CMK (cell line): Measurements from ENCODE around the gene SNAP91.
"Not testable (repeated sequence)": the region's sequence is repeated elsewhere in the genome, so short reads cannot be mapped to it uniquely, and the experiment has no call there.

Experiments
- DNase-seq: peaks from one replicate; pipeline ENCODE4 v3.0.0-alpha.2; 2010; ENCODE audit warnings: low read depth

The SNAP91 gene

GRCh38 chr6:83615025-83615999, 93.6 kb downstream of the SNAP91 start:
- DNase-seq = no peak

GRCh38 chr6:83613378-83613777, 95.5 kb downstream of the SNAP91 start:
- DNase-seq = no peak

DNA sequence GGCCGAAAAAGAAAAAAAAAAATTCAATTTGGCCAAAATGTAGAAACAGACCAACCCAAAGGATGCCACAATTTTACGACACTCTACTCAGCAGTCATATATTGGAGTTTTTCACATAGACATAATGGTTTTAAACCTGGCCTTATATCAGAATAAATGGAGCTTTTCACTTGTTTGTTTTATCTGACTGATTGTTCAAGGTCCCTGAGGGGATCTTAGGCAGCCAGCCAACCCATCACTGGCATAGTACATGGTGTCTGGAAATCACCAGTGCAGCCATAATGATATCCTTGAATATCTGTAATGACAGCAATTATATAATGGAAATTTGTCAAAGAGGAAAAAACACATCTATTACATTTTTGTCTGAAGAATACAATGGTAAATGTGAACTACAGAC, 99.7 kb downstream of the SNAP91 start:
- DNase-seq = no peak

DNA sequence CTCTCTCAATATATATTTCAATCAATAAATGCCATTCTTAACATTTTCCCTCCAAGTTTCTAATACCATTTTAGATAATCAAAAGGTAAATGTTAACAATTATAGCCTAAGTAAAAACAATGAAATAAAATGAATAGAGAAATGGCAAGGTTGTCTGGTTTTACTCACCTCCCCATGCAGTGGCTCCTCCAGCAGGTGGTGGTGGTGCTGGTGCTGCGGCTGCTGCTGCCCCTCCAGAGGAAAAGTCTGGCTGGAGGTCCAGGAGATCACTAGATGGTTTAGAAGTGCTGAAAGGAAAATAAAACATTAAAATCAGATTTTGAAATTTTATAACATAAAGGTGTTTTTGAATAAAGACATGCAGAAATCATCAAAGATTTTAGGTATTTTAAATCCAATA, 103.4 kb downstream of the SNAP91 start:
- DNase-seq = no peak

GRCh38 chr6:83603551-83603950, 105.3 kb downstream of the SNAP91 start:
- no peak for DNase-seq

- no peak for DNase-seq
Observed at GRCh38 chr6:83601119-83601518, 107.8 kb downstream of the SNAP91 start.

GRCh38 chr6:83600459-83600858, 108.4 kb downstream of the SNAP91 start:
- DNase-seq = no peak

DNA sequence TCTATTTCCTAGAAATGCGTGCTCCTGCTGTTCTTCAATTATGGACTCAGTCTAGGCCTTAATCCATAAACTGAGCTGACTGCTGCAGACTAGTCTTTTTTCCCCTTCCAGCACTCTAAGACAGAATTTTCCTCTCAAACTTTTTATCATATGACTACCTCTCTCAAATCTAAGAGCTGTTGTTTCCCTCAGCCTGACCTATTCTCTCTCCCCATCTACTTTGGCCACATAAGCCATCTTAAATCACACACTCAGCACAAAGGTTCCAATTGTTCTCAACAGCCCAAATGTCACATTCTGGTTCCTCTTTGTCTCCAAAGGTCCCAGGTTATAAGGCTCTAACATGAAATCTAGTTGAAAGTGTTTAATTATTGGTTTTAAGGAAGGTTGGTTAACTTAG, 111.4 kb downstream of the SNAP91 start:
- no peak for DNase-seq

GRCh38 chr6:83597051-83597450, 111.8 kb downstream of the SNAP91 start:
- no peak for DNase-seq

- no peak for DNase-seq
Observed at GRCh38 chr6:83594941-83595340, 114.0 kb downstream of the SNAP91 start.

DNA sequence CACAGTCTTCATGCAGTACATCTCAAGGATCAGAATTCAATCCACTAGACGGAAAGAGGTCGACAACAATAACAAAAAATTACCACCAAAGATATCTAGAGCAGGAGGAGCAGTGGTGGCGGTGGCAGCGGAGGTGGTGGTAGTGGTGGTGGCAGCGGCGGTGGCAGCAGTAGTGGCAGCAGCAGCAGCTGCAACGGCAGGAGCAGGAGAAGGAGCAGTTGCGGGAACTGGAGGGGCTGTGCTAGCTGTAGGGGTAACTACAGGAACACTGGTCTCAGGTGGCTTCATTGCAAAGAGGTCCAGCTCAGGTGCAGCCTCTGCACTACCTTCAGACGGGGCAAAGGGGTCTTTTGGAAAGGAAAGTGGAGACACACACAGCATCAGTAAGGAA, 115.5 kb downstream of the SNAP91 start:
- DNase-seq = no peak

DNA sequence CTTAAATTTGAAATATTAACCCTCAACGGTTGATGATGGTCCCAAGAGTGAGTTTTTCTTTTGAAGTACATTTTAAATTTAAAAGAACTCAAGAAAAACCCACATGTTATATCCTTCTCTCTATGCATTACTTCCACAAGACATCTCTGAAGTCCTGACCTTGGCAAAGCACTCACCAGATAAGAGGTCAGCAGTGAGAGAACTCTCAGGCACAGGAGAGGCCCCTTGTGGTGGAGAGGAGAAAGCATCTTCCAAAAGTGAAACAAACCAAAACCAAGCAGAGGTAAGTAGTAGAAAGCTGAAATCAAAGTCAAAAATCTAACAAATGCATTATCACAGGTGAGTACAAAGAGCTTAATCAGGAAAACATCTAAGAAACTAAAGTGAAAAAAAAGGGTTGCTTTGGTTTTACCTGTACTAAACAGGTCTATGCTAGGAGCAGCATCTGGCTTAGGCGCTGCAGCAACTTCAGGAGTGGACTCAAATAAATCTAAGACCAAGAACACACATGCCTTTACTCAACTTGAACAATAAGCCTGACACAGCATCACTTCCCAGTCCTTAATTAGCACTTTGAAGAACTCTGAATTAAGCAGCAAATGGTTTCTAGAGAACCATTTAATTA, 116.0 kb downstream of the SNAP91 start:
- DNase-seq = no peak

DNA sequence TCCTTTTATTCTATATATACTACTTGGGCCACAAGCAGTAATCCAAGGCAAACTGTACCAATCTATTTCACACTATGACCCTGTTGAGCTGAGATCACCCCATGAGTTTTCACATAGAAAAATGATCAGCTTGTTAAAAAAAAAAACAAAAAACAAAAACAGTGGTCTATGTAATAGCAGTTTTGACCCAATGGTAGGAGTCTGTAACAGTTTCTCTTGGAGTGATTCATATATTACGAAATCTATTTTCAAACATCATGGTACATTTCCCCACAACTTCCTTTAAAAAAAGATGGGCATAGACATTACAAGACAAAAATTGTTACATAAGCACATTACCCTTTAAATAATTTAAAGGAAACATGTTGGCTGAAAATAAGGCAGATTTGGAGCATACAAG, 118.5 kb downstream of the SNAP91 start:
- DNase-seq = no peak

- DNase-seq = no peak
Observed at GRCh38 chr6:83589076-83589475, 119.8 kb downstream of the SNAP91 start.

DNA sequence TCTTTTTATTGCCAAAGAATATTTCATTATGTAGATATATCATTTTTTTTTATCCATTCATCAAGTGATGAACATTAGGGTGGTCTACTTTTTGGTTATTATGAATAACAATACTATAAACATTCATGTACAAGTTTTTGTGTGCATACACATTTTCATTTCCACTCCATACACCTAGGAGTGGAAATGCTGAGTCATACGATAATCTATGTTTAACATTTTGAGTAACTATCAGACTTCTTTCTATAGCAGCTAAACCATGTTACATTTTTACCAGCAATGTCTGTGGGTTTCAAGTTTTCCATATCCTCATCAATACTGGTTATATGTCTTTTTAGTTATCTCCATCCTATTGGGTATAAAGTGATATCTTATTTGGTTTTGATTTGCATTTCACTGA, 130.8 kb downstream of the SNAP91 start:
- no peak for DNase-seq

GRCh38 chr6:83574783-83575182, 134.1 kb downstream of the SNAP91 start:
- no peak for DNase-seq

DNA sequence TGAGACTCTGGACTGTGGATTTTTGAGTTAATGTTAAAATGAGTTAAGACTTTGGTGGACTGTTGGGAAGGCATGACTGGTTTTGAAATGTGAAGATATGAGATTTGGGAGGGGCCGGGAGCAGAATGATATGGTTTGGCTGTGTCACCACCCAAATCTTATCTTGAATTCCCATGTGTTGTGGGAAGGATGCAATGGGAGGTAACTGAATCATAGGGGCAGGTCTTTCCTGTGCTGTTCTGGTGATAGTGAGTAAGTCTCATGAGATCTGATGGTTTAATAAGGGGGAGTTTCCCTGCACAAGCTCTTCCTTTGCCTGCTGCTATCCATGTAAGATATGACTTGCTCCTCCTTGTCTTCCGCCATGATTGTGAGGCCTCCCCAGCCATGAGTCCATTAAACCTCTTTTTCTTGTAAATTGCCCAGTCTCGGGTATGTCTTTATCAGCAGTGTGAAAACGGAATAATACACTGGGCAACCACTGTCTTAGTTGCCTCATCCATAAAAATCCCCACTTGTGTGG, 137.2 kb downstream of the SNAP91 start:
- DNase-seq = peak; percentile 55

- no peak for DNase-seq
Observed at GRCh38 chr6:83558975-83559374, 149.9 kb downstream of the SNAP91 start.

DNA sequence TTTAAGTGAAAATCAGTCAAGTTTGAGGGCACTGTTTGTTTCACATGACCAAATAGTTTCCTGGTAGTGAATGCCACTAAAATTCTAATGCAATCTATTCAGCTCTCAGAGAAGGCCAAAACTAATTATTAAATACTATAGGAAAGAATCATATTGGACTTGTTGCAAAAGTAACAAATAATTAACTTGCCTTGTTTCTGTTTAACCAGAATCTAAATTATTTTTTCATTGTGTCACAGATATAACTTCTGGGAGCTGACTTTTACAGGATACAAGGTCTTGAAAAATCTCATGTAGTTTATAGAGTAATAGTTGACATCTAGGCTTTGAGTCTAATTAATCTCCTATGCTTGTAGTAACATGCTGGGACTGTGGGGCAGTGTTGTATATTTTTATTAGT, 152.0 kb downstream of the SNAP91 start:
- DNase-seq = no peak

DNA sequence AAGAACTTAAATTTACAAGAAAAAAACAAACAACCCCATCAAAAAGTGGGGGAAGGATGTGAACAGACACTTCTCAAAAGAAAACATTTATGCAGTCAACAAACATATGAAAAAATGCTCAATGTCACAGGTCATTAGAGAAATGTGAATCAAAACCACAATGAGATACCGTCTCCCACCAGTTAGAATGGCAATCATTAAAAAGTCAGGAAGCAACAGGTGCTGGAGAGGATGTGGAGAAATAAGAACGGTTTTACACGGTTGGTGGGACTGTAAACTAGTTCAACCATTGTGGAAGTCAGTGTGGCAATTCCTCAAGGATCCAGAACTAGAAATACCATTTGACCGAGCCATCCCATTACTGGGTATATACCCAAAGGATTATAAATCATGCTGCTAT, 157.2 kb downstream of the SNAP91 start:
- not testable (repeated sequence) for DNase-seq

DNA sequence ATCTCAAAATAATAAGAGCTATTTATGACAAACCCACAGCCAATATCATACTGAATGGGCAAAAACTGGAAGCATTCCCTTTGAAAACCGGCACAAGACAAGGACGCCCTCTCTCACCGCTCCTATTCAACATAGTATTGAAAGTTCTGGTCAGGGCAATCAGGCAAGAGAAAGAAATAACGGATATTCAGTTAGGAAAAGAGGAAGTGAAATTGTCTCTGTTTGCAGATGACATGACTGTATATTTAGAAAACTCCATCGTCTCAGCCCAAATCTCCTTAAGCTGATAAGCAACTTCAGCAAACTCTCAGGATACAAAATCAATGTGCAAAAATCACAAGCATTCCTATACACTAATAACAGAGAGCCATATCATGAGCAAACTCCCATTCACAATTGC, 158.4 kb downstream of the SNAP91 start:
- not testable (repeated sequence) for DNase-seq

DNA sequence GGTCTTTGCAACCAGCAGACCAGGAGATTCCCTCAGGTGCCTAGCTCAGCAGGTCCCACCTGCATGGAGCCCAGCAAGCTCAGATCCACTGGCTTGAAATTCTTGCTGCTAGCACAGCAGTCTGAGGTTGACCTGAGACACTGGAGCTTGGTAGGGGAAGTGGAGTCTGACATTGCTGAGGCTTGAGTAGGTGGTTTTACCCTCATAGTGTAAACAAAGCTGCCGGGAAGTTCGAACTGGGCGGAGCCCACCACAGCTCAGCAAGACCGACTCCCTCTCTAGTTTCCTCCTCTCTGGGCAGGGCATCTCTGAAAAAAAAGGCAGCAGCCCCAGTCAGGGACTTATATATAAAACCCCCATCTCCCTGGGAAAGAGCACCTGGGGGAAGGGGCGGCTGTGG, 162.3 kb downstream of the SNAP91 start:
- no peak for DNase-seq

GRCh38 chr6:83539678-83540077, 169.2 kb downstream of the SNAP91 start:
- DNase-seq = no peak
